Measurements from ENCODE around the gene FRMD4B.

DNA sequence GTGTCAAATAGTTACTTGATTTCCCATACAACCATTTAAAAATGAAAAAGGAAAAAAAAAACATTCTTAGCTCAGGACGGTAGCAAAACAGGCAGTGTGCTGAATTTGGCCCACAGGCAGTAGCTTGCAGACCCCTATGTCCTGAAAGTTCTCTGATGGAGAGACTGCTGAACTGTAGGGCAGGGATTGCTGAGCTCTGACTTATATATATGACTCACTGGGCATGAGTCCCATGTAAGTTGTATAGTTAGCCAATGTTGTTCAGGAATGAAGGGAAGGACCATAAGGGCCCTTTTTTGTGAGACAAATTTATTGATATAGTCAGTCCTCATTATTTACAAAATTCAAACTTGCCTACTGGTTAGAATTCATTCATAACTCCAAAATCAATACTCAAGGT, 36.9 kb upstream of the FRMD4B start:
- TF ChIP-seq EZH2 (IDR thresholded peaks at IDR 0.05; ENCODE audit: insufficient read depth, poor library complexity, severe bottlenecking), result no peak
- no peak for TF ChIP-seq EZH2phosphoT487 (IDR thresholded peaks at IDR 0.05; ENCODE audit: insufficient read depth, low read depth)
